Body of pancreas (tissue), 4 donors: Measurements from ENCODE around the gene AK5. TPM values are rescaled to one million over a fixed set of nuclear protein-coding genes. Genes with fewer than 3 reads are reported as not detected.

Source experiments
- ATAC-seq: fragments of 150-250 bp; one replicate; pipeline ENCODE4 v1.9.1; 2016
- DNase-seq, 4 donors: peaks; one replicate each; pipeline ENCODE4 v3.0.0-alpha.2; 2019
- H3K27ac ChIP-seq, 4 donors: fragments of 200-600 bp; sonication (generic); 1 replicate in 3 of 4; 2 replicates in 1 of 4; pipeline versions ENCODE4 v1.5.1 to v1.6.1; 2016 to 2019; ENCODE audit warnings: mild to moderate bottlenecking in 1 of 4, mixed read lengths in 1 of 4, moderate library complexity in 1 of 4
- H3K27me3 ChIP-seq, 2 donors: fragments of 200-600 bp; sonication (generic); one replicate each; pipeline ENCODE4 v1.6.0; 2016; ENCODE audit warnings: mild to moderate bottlenecking in 1 of 2
- H3K36me3 ChIP-seq, 2 donors: fragments of 200-600 bp; sonication (generic); replicated peaks in 1 of 2; 2 replicates each; pipeline ENCODE4 v1.5.1; 2016; ENCODE audit warnings: low read depth in 2 of 2; ENCODE audit not compliant: insufficient read depth in 1 of 2
- H3K4me1 ChIP-seq: fragments of 200-600 bp; sonication (generic); one replicate; pipeline ENCODE4 v1.6.0; 2016
- H3K4me3 ChIP-seq, 2 donors: fragments of 200-600 bp; sonication (generic); 1 replicate in 1 of 2; 2 replicates in 1 of 2; pipeline ENCODE4 v1.5.1; 2016 to 2019
- H3K9me3 ChIP-seq, 3 donors: fragments of 200-600 bp; sonication (generic); 1 replicate in 2 of 3; 2 replicates in 1 of 3; pipeline ENCODE4 v1.5.1; 2016
- POLR2A ChIP-seq, 3 donors: fragments of 450-650 bp; IDR thresholded peaks; one replicate each; pipeline ENCODE4 v1.6.1; 2016; ENCODE audit warnings: antibody characterized with exemption in 3 of 3, mild to moderate bottlenecking in 2 of 3
- WGBS, 2 donors: methylation state at CpG; one replicate each; pipeline ENCODE4 v1.1.5; 2017; 5-methylcytosine and 5-hydroxymethylcytosine counted together
- intact Hi-C: fragments of 100-400 bp; cut with DNase I; formaldehyde crosslinking; loops from one replicate; pipeline ENCODE4 v1.15.1; 2023
- total RNA-seq, 2 donors: library from RNA; depleted of rRNA; stranded (reverse); fragments of >200 nt; gene quantifications; one replicate each; pipeline ENCODE4 v1.1.0, GENCODE V29; 2016
- TF ChIP-seq, protein P1 (sequence below), 7 experiments: fragments of 450-650 bp in 4 of 7; fragments of 200-600 bp in 3 of 7; sonication (generic) in 3 of 7; IDR thresholded peaks; one replicate each; pipeline ENCODE4 v1.5.1; 2016 to 2019; ENCODE audit warnings: antibody characterized with exemption in 7 of 7

The AK5 gene
- total RNA-seq, 2 donors from 2014 or later, result not detected

DNA sequence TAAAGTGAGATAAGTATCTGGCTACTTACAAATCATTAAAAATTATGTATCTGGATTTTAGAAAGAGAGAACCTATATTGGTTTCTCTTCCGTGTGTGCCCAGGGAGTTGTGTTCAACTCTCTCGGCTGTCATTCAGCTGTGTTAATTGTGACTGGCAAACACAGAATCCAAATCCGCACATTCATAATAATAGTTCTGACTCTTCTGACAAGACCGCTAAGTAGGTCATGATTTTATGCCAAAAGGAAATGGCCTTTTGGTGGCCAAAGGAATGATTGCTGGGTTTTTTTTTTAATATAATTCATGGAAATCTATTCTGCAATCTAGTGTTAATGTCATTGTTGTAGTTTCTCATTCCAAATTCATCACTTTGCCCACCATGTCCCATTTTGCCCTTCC, 110.7 kb downstream of the AK5 start:
- no peak overlapping the region for H3K27ac ChIP-seq

DNA sequence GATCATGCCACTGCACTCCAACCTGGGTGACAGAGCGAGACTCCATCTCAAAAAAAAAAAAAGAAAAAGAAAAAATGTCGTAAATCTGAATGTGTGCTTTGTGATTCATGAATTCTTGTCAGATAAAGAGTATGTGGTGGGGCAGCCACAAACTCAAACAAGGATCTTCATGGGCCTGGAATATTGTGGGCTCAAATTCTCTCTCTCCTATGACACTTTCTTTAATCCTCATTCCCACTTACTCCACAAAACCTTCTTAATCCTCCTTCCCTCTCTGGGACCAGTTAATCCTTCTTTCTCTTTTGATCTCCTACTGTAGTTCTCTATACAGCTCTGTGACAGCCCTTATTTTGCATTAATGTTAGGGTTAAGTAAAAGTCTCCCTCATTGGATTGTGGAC, 112.3 kb downstream of the AK5 start:
- intact Hi-C loops, result no loop called here
- ATAC-seq (no peak), DNase-seq (no peak)
- Histone ChIP-seq H3K27me3 (no peaks in the 10 kb centered on the region), H3K4me3 (no peak overlapping the region), H3K36me3 (no peaks in the 10 kb centered on the region), H3K9me3 (no peaks in the 10 kb centered on the region), H3K4me1 (no peaks in the 10 kb centered on the region), H3K27ac (no peak overlapping the region)
- 60 to 73% methylated on average over 2 of the region's 2 CpGs for WGBS, 2 donors
- TF ChIP-seq, protein P1, sequence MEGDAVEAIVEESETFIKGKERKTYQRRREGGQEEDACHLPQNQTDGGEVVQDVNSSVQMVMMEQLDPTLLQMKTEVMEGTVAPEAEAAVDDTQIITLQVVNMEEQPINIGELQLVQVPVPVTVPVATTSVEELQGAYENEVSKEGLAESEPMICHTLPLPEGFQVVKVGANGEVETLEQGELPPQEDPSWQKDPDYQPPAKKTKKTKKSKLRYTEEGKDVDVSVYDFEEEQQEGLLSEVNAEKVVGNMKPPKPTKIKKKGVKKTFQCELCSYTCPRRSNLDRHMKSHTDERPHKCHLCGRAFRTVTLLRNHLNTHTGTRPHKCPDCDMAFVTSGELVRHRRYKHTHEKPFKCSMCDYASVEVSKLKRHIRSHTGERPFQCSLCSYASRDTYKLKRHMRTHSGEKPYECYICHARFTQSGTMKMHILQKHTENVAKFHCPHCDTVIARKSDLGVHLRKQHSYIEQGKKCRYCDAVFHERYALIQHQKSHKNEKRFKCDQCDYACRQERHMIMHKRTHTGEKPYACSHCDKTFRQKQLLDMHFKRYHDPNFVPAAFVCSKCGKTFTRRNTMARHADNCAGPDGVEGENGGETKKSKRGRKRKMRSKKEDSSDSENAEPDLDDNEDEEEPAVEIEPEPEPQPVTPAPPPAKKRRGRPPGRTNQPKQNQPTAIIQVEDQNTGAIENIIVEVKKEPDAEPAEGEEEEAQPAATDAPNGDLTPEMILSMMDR (IDR thresholded peaks at IDR 0.05), result no peak
- no peak for TF ChIP-seq POLR2A (IDR thresholded peaks at IDR 0.05)

More for the DNA sequence above, 110.7 kb downstream of the AK5 start:
- intact Hi-C loops, result no loop called here
- ATAC-seq (no peak), DNase-seq (no peak)
- Histone ChIP-seq H3K4me1 (no peaks in the 10 kb centered on the region), H3K9me3 (no peaks in the 10 kb centered on the region), H3K27me3 (no peaks in the 10 kb centered on the region), H3K36me3 (no peaks in the 10 kb centered on the region), H3K4me3 (no peak overlapping the region)
- 64 to 74% methylated on average over 4 of the region's 4 CpGs for WGBS, 2 donors
- TF ChIP-seq, protein P1 (IDR thresholded peaks at IDR 0.05), result no peak
- no peak for TF ChIP-seq POLR2A (IDR thresholded peaks at IDR 0.05)

DNA sequence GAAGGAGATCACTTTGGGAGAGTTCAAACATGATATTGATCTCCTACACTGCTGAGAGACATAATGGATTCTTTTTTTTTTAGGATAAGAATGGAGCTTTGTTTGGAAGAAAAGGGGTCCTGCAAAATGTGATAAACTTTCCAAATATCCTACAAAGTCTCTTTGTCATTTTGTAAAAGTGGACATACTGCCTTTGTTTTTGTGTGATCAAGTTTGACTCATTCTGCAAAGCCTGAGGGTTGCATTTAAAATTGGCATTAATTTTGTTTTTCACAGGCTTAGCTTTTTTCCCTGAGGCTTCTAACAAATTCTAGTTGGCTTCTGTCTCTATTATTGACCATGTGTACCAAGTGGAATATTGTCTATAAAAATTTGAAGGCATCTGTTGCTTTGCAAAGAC, 113.2 kb downstream of the AK5 start:
- intact Hi-C loops, result no loop called here
- DNase-seq, result no peak
- ATAC-seq, result no peak
- H3K9me3 ChIP-seq, result no peaks in the 10 kb centered on the region
- TF ChIP-seq, protein P1 (IDR thresholded peaks at IDR 0.05), result no peak
- TF ChIP-seq POLR2A (IDR thresholded peaks at IDR 0.05), result no peak
- H3K4me1 ChIP-seq, result no peaks in the 10 kb centered on the region
- no peak overlapping the region for H3K27ac ChIP-seq
- H3K27me3 ChIP-seq, result no peaks in the 10 kb centered on the region
- no peaks in the 10 kb centered on the region for H3K36me3 ChIP-seq
- H3K4me3 ChIP-seq, result no peak overlapping the region

DNA sequence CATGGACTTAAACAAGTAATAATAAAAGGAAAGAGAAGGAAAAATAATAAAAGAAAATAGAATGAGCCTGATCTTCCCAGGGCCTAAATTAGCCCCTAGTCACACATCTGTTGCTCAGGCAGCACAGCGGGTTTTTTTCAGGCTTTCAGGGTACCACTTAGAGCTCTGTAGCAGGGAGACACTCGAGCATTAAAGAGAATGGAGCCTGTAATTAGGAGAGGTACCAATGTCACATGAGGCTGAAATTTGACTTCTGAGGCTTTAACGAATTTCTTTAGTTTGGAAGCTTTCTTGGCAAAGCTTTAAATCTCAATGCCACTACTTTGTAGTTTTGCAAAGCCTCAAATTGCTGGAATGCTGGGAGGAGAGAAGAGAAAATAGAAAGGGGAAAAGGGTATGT, 116.3 kb downstream of the AK5 start:
- Histone ChIP-seq H3K4me3 (no peak overlapping the region), H3K4me1 (no peaks in the 10 kb centered on the region), H3K27ac (no peak overlapping the region), H3K9me3 (no peaks in the 10 kb centered on the region), H3K36me3 (no peaks in the 10 kb centered on the region), H3K27me3 (no peaks in the 10 kb centered on the region)
- no peak for DNase-seq
- 59 to 62% methylated on average over 3 of the region's 3 CpGs for WGBS, 2 donors
- intact Hi-C loops, result no loop called here
- TF ChIP-seq POLR2A (IDR thresholded peaks at IDR 0.05), result no peak
- TF ChIP-seq, protein P1 (IDR thresholded peaks at IDR 0.05), result no peak
- no peak for ATAC-seq

DNA sequence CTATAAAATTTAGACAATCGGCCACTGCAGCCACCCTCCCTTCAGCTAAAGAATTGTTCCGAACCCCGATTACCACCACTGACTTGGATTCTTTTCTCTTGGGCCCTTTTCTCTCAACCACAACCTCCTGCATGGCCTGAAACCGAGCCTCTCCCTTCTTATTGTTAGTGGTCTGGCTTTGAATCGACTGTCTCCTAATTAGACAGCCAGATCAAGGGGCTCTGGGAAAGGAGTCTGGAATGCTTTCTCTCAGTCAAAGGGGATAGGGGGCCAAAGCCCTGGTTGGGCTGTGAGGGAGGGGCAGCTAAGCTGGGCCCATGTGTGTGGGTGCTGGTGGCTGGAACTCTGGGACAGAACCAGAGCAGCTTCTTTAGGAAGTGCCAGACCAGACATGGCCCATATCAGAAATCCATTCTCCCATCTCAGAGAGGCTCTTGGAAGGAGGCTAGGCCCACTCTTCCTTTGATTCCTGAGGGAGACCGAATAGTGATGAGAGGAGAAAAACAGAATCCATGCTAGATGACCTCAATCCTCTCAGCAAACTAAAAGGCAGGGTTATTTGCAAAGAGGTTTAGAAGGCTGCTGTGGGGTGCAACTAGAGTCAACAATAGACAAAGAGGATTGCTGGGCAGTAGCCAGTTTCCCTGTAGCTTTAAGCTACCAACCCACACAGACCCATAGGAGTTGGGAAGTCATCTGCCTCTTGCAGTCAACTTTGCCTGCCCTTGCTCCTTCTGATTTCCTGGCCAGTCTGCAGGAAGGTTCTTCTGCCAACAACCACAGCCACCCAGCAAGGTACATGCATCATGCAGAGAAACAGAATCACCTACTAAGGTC, 117.6 kb downstream of the AK5 start:
- 55 to 69% methylated on average over 6 of the region's 6 CpGs for WGBS, 2 donors
- Histone ChIP-seq H3K36me3 (no peaks in the 10 kb centered on the region), H3K27me3 (no peaks in the 10 kb centered on the region), H3K4me1 (no peaks in the 10 kb centered on the region), H3K27ac (no peak overlapping the region), H3K9me3 (no peaks in the 10 kb centered on the region), H3K4me3 (no peak overlapping the region)
- intact Hi-C loops, result no loop called here
- TF ChIP-seq POLR2A (IDR thresholded peaks at IDR 0.05), result no peak
- TF ChIP-seq, protein P1 (IDR thresholded peaks at IDR 0.05), result no peak
- ATAC-seq (no peak), DNase-seq (no peak)
